Measurements from ENCODE around the gene SWAP70.

Gene SWAP70

DNA sequence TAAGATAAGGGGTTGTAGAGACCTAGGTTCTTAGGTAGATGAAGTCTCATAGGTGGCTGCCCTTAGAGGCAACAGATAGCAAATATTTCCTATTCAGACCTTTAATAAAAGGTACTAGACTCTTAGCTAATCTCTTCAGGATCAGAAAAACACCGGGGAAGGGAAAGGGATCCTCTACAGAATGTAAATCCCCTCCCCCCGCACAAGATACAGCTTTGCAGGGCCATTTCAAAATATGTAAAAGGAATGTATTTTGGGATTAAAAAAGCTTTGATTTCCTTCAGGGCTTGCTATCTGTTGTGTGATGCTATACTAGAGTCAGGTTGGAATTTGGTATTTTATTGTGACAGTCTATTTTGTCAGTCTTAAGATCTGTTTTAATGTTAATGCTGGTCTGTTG is 113.2 kb downstream of the SWAP70 start:
- DNase-seq = no peak
- Histone ChIP-seq H3K9me3 (no peaks in the 10 kb centered on the region), H3K36me3 (no peaks in the 10 kb centered on the region; the same call in 1 of the 2 replicates), H3K27me3 (no peaks in the 10 kb centered on the region), H3K4me1 (no peaks in the 10 kb centered on the region), H3K4me3 (ENCODE audit: low read depth, low read length) (no peak overlapping the region)
- TF ChIP-seq, protein P1, sequence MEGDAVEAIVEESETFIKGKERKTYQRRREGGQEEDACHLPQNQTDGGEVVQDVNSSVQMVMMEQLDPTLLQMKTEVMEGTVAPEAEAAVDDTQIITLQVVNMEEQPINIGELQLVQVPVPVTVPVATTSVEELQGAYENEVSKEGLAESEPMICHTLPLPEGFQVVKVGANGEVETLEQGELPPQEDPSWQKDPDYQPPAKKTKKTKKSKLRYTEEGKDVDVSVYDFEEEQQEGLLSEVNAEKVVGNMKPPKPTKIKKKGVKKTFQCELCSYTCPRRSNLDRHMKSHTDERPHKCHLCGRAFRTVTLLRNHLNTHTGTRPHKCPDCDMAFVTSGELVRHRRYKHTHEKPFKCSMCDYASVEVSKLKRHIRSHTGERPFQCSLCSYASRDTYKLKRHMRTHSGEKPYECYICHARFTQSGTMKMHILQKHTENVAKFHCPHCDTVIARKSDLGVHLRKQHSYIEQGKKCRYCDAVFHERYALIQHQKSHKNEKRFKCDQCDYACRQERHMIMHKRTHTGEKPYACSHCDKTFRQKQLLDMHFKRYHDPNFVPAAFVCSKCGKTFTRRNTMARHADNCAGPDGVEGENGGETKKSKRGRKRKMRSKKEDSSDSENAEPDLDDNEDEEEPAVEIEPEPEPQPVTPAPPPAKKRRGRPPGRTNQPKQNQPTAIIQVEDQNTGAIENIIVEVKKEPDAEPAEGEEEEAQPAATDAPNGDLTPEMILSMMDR (IDR thresholded peaks at IDR 0.05; ENCODE audit: low read depth, low read length) = no peak

DNA sequence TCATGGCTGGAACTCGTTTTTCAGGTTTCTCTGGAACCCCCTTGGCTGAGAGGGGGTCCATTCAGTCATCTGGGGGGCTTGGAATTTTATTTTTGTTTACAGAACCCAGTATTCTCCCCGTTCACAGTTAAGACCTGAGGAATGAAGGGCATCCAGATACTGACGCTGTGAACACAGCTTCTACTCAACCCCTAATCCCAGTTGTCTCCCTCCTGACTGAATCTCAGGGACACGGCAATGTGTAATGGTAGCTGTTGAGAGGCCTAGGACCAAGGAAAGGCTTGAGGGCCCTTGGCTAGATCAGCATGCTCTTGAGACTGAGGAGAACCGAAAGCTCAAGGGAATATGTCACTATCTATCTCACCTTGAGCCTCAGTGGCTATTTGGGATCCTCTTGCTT is 113.6 kb downstream of the SWAP70 start:
- Histone ChIP-seq H3K9me3 (no peaks in the 10 kb centered on the region), H3K4me3 (ENCODE audit: low read depth, low read length) (no peak overlapping the region), H3K36me3 (no peaks in the 10 kb centered on the region; the same call in 1 of the 2 replicates), H3K4me1 (no peaks in the 10 kb centered on the region), H3K27me3 (no peaks in the 10 kb centered on the region)
- DNase-seq = no peak
- TF ChIP-seq, protein P1 (IDR thresholded peaks at IDR 0.05; ENCODE audit: low read depth, low read length) = no peak

DNA sequence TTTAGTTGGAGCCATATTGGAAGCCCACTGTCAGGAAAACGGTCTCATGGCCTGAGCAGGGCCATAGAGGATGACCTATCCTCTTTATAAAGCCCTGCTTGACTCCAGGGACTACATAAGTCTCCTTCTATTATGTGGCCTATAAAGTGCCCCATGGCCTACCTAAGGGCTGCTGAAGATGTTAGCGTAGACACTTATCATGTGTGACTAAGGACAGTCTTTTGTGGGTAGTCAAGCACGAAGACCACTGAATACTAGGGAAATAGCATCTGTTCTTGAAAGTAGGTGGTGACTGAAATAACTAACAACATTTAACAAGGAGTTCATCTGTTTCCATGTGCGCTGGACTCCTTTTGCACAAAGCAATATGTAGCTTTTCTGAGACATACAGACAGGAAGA is 117.1 kb downstream of the SWAP70 start:
- no peaks in the 10 kb centered on the region for H3K4me1 ChIP-seq
- no peak for DNase-seq
- TF ChIP-seq, protein P1 (IDR thresholded peaks at IDR 0.05; ENCODE audit: low read depth, low read length) = no peak

DNA sequence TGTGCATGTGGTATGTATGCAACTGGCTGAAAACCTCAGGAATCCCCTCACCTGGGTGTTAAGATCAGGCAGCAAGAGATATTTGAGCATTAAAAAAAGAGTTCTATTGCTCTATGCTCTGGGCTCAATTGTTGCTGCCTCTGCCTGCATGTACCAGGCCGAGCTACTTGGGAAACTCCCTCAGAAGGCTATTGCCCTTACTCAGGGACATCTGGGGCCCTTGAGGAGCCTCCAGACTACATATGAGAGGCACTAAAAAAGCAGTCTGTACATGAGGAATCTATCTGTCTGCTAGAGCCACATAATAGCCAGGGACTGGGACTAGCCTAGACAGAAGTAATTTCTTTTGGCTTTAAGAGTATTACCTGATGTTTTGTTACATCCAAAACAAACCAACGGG is 120.1 kb downstream of the SWAP70 start:
- TF ChIP-seq, protein P1 (IDR thresholded peaks at IDR 0.05; ENCODE audit: low read depth, low read length) = no peak
- Histone ChIP-seq H3K4me3 (ENCODE audit: low read depth, low read length) (no peak overlapping the region), H3K36me3 (no peaks in the 10 kb centered on the region; the same call in 1 of the 2 replicates), H3K4me1 (no peaks in the 10 kb centered on the region), H3K9me3 (no peaks in the 10 kb centered on the region), H3K27me3 (no peaks in the 10 kb centered on the region)
- no peak for DNase-seq

More for the DNA sequence above, 117.1 kb downstream of the SWAP70 start:
- H3K27me3 ChIP-seq = no peaks in the 10 kb centered on the region
- H3K4me3 ChIP-seq (ENCODE audit: low read depth, low read length) = no peak overlapping the region
- H3K9me3 ChIP-seq = no peaks in the 10 kb centered on the region
- no peaks in the 10 kb centered on the region; the same call in 1 of the 2 replicates for H3K36me3 ChIP-seq

DNA sequence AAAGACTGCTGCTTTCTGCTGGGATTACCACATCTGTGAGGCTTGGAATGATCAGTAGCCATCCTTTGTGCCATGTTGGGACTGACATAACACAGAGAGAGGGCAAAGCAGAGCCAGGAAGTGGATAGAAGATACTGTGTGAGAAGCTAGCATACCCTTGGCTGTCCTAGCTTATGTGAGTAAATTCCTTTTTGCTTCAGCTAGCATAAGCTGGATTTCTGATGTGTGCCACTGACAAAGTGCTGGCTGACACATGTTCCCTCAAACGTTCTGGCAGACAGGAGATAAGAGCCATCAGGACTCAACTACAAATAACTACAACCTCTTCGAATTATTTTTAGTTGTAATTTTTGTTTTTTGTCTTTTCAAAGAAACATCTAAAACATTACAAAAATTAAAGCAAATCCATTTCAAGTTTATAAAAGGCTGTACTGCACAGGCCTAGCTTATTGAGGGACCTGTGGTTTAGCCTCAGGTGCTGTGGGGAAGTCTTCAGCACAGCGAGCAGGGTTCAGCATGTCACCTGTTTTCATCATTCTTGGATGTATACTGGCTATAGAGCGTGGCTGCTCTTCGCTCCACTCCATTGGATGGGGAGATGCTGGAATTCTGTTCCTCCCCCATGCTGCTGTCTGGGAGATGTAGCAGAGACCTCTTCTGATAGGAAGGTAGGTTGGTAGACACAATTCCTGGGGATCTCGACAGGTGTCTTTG is 120.9 kb downstream of the SWAP70 start:
- Histone ChIP-seq H3K9me3 (no peaks in the 10 kb centered on the region), H3K4me3 (ENCODE audit: low read depth, low read length) (no peak overlapping the region), H3K36me3 (no peaks in the 10 kb centered on the region; the same call in 1 of the 2 replicates), H3K27me3 (no peaks in the 10 kb centered on the region), H3K4me1 (no peaks in the 10 kb centered on the region)
- no peak for DNase-seq
- TF ChIP-seq, protein P1 (IDR thresholded peaks at IDR 0.05; ENCODE audit: low read depth, low read length) = no peak

DNA sequence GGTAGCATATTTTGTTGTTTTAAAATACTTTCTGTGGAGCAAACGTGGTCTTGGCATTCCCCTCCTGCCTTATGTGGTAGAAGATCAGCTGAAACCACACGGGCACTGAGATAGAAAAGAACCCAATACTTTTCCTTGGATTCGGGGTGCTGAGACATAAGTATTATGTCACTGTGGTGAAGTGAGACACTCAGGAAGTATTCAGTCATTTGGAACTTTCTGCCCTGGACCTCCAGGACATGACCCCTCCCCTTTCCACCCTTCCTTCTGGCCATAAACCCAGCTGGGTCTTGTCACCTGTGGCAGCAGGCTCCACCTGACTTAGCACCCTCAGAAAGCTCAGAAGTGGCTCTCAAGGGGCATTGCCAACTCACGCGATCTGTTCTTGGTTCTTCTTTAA is 123.4 kb downstream of the SWAP70 start:
- no peak for DNase-seq
- Histone ChIP-seq H3K27me3 (no peaks in the 10 kb centered on the region), H3K4me3 (ENCODE audit: low read depth, low read length) (no peak overlapping the region), H3K4me1 (no peaks in the 10 kb centered on the region), H3K36me3 (no peaks in the 10 kb centered on the region), H3K9me3 (no peaks in the 10 kb centered on the region)
- TF ChIP-seq, protein P1 (IDR thresholded peaks at IDR 0.05; ENCODE audit: low read depth, low read length) = no peak

Measured in BE2C (cell line).